Glutamatergic neuron (in vitro differentiated cells): ENCODE results near the gene VMO1. TPM values are rescaled to one million over a fixed set of nuclear protein-coding genes. Genes with fewer than 3 reads are reported as not detected.

Experiments
- DNase-seq: peaks from one replicate; pipeline ENCODE4 v3.0.0; 2022
- H3K27ac Mint-ChIP-seq: one replicate; pipeline ENCODE4 v1.8.0; 2020; ENCODE audit warnings: mild to moderate bottlenecking, mixed read lengths, inconsistent platforms; ENCODE audit not compliant: unreplicated experiment
- H3K27me3 Mint-ChIP-seq: one replicate; pipeline ENCODE4 v1.8.0; 2020; ENCODE audit warnings: mild to moderate bottlenecking, moderate library complexity, mixed read lengths, inconsistent platforms; ENCODE audit not compliant: unreplicated experiment
- H3K36me3 Mint-ChIP-seq: one replicate; pipeline ENCODE4 v1.8.0; 2020; ENCODE audit warnings: mild to moderate bottlenecking, mixed read lengths, inconsistent platforms; ENCODE audit not compliant: unreplicated experiment
- H3K4me1 Mint-ChIP-seq: one replicate; pipeline ENCODE4 v1.8.0; 2020; ENCODE audit warnings: mild to moderate bottlenecking, low read depth, mixed read lengths, inconsistent platforms; ENCODE audit not compliant: unreplicated experiment
- H3K4me3 Mint-ChIP-seq: one replicate; pipeline ENCODE4 v1.8.0; 2020; ENCODE audit warnings: mild to moderate bottlenecking, mixed read lengths, inconsistent platforms; ENCODE audit not compliant: unreplicated experiment
- H3K9me3 Mint-ChIP-seq: one replicate; pipeline ENCODE4 v1.8.0; 2020; ENCODE audit warnings: mild to moderate bottlenecking, moderate library complexity, mixed read lengths, inconsistent platforms; ENCODE audit not compliant: unreplicated experiment
- CTCF ChIP-seq: fragments of 200-600 bp; sonication (generic); IDR thresholded peaks from one replicate; pipeline ENCODE4 v1.5.0; 2021; ENCODE audit not compliant: partially characterized antibody, unreplicated experiment
- total RNA-seq: library from RNA; stranded (reverse); fragmentation: NEBNext Ultra II Directional; extraction: Animal tissue kit (Norgen Biotek cat#: 25700); gene quantifications from one replicate; pipeline ENCODE4 v1.2.1, GENCODE V29; 2021; ENCODE audit not compliant: unreplicated experiment

The VMO1 gene
- total RNA-seq, 1 donor from 2014 or later = 2.5 TPM

DNA sequence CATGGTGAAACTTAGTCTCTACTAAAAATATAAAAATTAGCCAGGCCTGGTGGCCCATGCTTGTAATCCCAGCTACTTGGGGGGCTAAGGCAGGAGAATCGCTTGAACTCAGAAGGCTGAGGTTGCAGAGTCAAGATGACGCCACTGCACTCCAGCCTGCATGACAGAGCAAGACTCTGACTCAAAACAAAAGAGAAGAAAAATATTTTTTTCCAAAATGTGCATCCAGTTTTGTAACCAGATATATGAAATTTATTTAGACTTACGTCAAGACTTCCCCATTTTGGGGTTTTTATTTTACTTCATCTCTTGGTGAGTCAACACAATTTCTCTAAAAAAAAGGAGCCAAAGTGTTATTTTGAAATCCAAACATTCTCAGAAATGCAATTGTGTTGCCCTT, 20.0 kb downstream of the VMO1 start:
- H3K9me3 Mint-ChIP-seq = no peaks in the 10 kb centered on the region
- peaks cover 4% of the 10 kb centered on the region for H3K27me3 Mint-ChIP-seq
- H3K4me3 Mint-ChIP-seq = no peak overlapping the region
- no peak overlapping the region for H3K27ac Mint-ChIP-seq
- DNase-seq = no peak
- no peak for TF ChIP-seq CTCF
- H3K4me1 Mint-ChIP-seq = no peaks in the 10 kb centered on the region
- no peaks in the 10 kb centered on the region for H3K36me3 Mint-ChIP-seq

DNA sequence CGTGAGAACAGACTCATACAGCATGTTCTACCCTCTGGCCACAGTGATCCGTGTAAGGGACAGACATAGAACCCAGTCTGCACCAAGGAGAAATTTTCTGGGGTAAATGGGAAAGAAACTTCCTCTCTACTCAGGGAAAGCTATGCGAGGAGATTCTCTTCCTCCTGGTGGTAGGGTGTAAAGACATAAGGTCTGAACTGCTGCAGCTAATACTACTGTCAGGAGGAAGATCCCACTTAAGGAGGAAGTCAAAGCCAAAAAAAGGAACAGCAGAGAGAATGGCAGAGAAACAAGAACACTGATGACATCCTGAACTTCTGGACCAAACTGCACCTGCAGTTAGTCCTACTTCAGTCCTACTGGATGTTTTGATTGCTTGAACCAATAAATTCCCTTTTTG, 21.6 kb downstream of the VMO1 start:
- DNase-seq = no peak
- no peaks in the 10 kb centered on the region for H3K9me3 Mint-ChIP-seq

GRCh38 chr17:4759776-4760236, 26.4 kb downstream of the VMO1 start:
- Mint-ChIP-seq H3K27me3 (peaks cover 2% of the 10 kb centered on the region), H3K36me3 (no peaks in the 10 kb centered on the region), H3K27ac (no peak overlapping the region), H3K4me1 (no peaks in the 10 kb centered on the region), H3K9me3 (peaks cover 2% of the 10 kb centered on the region), H3K4me3 (no peak overlapping the region)
- TF ChIP-seq CTCF = no peak
- DNase-seq = no peak

More for the DNA sequence above, 21.6 kb downstream of the VMO1 start:
- no peak overlapping the region for H3K27ac Mint-ChIP-seq
- TF ChIP-seq CTCF = no peak
- H3K27me3 Mint-ChIP-seq = peaks cover 2% of the 10 kb centered on the region
- no peak overlapping the region for H3K4me3 Mint-ChIP-seq
- H3K36me3 Mint-ChIP-seq = no peaks in the 10 kb centered on the region
- H3K4me1 Mint-ChIP-seq = no peaks in the 10 kb centered on the region

GRCh38 chr17:4753392-4753791, 32.8 kb downstream of the VMO1 start:
- Mint-ChIP-seq H3K4me3 (no peak overlapping the region), H3K36me3 (no peaks in the 10 kb centered on the region), H3K27me3 (no peaks in the 10 kb centered on the region), H3K27ac (no peak overlapping the region), H3K9me3 (peaks cover 5% of the 10 kb centered on the region), H3K4me1 (no peaks in the 10 kb centered on the region)
- TF ChIP-seq CTCF = no peak
- no peak for DNase-seq

DNA sequence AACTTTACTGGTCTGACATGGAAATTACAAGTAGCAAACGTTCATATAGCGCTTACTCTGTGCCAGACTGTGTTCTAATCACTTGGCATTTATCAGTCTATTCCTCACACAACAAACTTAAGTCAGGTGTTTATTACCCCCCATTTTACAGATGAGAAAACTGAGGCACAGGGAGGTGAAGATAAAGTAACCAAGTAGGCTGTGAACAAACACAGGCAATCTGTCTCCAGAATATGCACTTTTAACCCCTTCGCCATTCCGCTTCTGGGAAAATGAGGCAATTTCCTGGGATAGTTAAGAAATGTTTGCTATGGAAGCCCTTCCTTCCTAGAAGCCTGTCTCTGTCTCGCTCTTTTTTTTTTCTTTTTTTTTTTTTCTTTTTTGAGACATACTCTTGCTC, 34.2 kb downstream of the VMO1 start:
- no peak for TF ChIP-seq CTCF
- no peaks in the 10 kb centered on the region for H3K27me3 Mint-ChIP-seq
- no peak overlapping the region for H3K4me3 Mint-ChIP-seq
- H3K4me1 Mint-ChIP-seq = no peaks in the 10 kb centered on the region
- H3K36me3 Mint-ChIP-seq = no peaks in the 10 kb centered on the region
- peaks cover 5% of the 10 kb centered on the region for H3K9me3 Mint-ChIP-seq
- no peak for DNase-seq
- peak overlapping the region; percentile 6 for H3K27ac Mint-ChIP-seq
